Mammary epithelial cell (primary cell): ENCODE measurements around the gene ADGRD1.

ENCODE experiments used
- CTCF ChIP-seq, 2 donors: IDR thresholded peaks in 1 of 2; conservative IDR thresholded peaks in 1 of 2; 2 replicates each; pipeline ENCODE4 v1.5.1; 2011 to 2012; ENCODE audit warnings: inconsistent platforms in 2 of 2, low read length in 2 of 2, mild to moderate bottlenecking in 2 of 2, control low read depth in 1 of 2, low read depth in 1 of 2; ENCODE audit not compliant: insufficient read depth in 1 of 2; ENCODE audit errors: extremely low read depth in 1 of 2
- EZH2 ChIP-seq: IDR thresholded peaks from 2 replicates; pipeline ENCODE4 v1.6.1; 2012; ENCODE audit warnings: low read length, inconsistent platforms, borderline replicate concordance

- TF ChIP-seq CTCF (conservative IDR thresholded peaks at IDR 0.05 in 1 of 2, IDR thresholded peaks at IDR 0.05 in 1 of 2; ENCODE audit: extremely low read depth in 1 of 2, insufficient read depth in 1 of 2, low read depth in 1 of 2, low read length in 2 of 2) (no peak), EZH2 (no peak)
Observed at GRCh38 chr12:130989391-130989790, 35.7 kb downstream of the ADGRD1 start.
